Measurements from ENCODE around the gene PHF1. TPM values are rescaled to one million over a fixed set of nuclear protein-coding genes. Genes with fewer than 3 reads are reported as not detected.
A peak's percentile ranks its signal among the peaks of the same experiment; 100 is the strongest.

Gene PHF1
- total RNA-seq, 4 donors from 2014 or later = 8.1 to 48.6 (median 17.3) TPM

DNA sequence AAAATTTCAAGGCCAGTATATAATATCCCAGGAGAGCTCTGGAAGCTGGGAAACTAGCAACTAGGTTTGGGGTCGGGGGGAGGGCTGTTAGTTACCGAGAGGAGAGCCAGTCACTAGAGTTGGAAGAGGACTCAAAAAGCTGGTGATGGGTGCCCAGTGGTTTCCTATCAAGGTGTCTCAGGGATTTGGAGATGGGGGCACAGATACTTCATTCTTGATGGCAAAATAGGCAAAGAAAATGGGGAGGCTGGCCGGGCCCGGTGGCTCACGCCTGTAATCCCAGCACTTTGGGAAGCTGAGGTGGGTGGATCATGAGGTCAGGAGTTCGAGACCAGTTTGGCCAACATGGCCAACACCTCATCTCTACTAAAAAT, 805 bp downstream of the PHF1 start:
- peak overlapping the region; percentile 95 to 98 (median 98) for H3K27ac ChIP-seq
- peak overlapping the region; percentile 66 to 96 (median 82) for H3K4me3 ChIP-seq
- no peaks in the 10 kb centered on the region for H3K9me3 ChIP-seq
- WGBS, 2 donors = 44 to 58% methylated on average over 6 of the region's 6 CpGs
- peaks cover 9 to 46% (median 36%) of the 10 kb centered on the region in 3 donors for H3K36me3 ChIP-seq
- H3K4me1 ChIP-seq = peaks cover 22 to 58% (median 26%) of the 10 kb centered on the region in 3 donors
- no peak for DNase-seq
- TF ChIP-seq POLR2A (IDR thresholded peaks at IDR 0.05) = no peak
- intact Hi-C loops (cut with DNase I) = loop anchor here (10.0 kb wide), 1 partner anchor 163 kb away; no protein-coding TSS in a partner anchor
- H3K27me3 ChIP-seq = no peaks in the 10 kb centered on the region

DNA sequence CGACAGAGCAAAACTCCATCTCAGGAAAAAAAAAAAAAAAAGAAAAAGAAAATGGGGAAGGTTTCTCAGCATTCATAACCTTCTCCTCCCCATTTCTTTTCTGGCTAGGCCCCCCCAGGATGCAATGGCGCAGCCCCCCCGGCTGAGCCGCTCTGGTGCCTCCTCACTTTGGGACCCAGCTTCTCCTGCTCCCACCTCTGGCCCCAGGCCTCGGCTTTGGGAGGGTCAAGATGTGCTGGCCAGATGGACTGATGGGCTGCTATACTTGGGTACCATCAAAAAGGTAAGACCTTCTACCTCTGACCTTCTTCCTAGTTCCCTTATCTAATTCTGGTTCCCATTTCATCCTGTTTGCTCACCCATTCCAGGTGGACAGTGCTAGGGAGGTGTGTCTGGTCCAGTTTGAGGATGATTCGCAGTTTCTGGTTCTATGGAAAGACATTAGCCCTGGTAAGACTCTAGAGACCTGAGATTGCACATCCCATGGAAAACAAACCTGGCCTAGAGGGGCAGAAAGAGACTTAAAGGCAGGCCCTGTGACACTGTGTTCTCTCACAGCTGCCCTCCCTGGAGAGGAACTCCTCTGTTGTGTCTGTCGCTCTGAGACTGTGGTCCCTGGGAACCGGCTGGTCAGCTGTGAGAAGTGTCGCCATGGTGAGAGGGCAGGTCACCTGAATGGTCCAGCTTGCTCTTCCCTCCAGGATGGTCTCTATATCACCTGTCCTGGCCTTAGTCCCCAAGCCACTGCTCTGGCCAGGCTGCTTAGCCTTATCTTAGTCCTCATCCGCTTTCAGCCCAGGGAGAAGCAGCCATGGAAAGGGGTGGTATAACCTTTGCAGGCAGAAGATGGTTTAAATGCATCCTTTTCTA, 1.6 kb downstream of the PHF1 start:
- Histone ChIP-seq H3K9me3 (no peaks in the 10 kb centered on the region), H3K36me3 (peaks cover 9 to 44% (median 36%) of the 10 kb centered on the region in 3 donors), H3K27me3 (no peaks in the 10 kb centered on the region), H3K4me1 (peaks cover 30 to 66% (median 33%) of the 10 kb centered on the region in 3 donors), H3K4me3 (peak overlapping the region in 3 of 4 donors; percentile 66 to 96 (median 69)), H3K27ac (peak overlapping the region; percentile 8 to 98 (median 64))
- intact Hi-C loops (cut with DNase I) = loop anchor here (10.0 kb wide), 1 partner anchor 162 kb away; no protein-coding TSS in a partner anchor
- TF ChIP-seq, protein P1, sequence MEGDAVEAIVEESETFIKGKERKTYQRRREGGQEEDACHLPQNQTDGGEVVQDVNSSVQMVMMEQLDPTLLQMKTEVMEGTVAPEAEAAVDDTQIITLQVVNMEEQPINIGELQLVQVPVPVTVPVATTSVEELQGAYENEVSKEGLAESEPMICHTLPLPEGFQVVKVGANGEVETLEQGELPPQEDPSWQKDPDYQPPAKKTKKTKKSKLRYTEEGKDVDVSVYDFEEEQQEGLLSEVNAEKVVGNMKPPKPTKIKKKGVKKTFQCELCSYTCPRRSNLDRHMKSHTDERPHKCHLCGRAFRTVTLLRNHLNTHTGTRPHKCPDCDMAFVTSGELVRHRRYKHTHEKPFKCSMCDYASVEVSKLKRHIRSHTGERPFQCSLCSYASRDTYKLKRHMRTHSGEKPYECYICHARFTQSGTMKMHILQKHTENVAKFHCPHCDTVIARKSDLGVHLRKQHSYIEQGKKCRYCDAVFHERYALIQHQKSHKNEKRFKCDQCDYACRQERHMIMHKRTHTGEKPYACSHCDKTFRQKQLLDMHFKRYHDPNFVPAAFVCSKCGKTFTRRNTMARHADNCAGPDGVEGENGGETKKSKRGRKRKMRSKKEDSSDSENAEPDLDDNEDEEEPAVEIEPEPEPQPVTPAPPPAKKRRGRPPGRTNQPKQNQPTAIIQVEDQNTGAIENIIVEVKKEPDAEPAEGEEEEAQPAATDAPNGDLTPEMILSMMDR (IDR thresholded peaks at IDR 0.05) = no peak
- no peak for TF ChIP-seq POLR2A (IDR thresholded peaks at IDR 0.05)
- 85 to 89% methylated on average over 10 of the region's 10 CpGs for WGBS, 2 donors
- DNase-seq = no peak

DNA sequence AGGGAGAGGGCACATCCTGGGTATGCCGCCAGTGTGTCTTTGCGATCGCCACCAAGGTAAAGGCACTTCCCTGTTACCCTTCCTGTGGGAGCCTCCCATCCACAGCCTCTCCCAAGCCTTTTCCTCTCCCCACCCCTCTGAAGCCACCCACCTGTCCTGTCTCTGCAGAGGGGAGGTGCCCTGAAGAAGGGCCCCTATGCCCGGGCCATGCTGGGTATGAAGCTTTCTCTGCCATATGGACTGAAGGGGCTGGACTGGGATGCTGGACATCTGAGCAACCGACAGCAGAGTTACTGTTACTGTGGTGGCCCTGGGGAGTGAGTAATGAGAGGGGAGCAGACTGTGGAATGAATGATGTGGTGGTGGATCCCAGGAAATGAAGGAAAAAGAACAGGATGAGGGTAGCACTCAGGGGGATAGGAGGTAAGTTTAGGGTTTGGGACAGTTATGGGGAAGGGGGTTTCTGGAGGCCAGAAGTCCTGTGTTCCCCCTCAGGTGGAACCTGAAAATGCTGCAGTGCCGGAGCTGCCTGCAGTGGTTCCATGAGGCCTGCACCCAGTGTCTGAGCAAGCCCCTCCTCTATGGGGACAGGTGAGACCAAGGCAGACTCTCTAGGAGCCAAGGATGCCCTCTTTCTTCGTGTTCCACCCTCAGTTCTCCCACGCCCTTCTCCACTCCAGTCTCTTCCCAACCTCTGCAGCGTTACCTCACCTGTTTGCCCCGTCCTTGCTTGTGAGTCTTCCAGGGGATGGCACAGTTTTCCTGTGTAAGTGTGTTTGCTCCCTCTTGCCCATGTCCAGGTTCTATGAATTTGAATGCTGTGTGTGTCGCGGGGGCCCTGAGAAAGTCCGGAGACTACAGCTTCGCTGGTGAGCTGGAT, 2.7 kb downstream of the PHF1 start:
- 82 to 84% methylated on average over 12 to 14 of the region's 14 CpGs for WGBS, 2 donors
- intact Hi-C loops (cut with DNase I) = loop anchor here (10.0 kb wide), 1 partner anchor 161 kb away; no protein-coding TSS in a partner anchor
- TF ChIP-seq POLR2A (IDR thresholded peaks at IDR 0.05) = no peak
- TF ChIP-seq, protein P1 (IDR thresholded peaks at IDR 0.05) = no peak
- Histone ChIP-seq H3K4me1 (peaks cover 33 to 71% (median 36%) of the 10 kb centered on the region in 3 donors), H3K27ac (peak overlapping the region in 1 of 4 donors; percentile 34), H3K9me3 (no peaks in the 10 kb centered on the region), H3K4me3 (no peak overlapping the region), H3K36me3 (peaks cover 9 to 44% (median 36%) of the 10 kb centered on the region in 3 donors), H3K27me3 (no peaks in the 10 kb centered on the region)
- no peak for DNase-seq

DNA sequence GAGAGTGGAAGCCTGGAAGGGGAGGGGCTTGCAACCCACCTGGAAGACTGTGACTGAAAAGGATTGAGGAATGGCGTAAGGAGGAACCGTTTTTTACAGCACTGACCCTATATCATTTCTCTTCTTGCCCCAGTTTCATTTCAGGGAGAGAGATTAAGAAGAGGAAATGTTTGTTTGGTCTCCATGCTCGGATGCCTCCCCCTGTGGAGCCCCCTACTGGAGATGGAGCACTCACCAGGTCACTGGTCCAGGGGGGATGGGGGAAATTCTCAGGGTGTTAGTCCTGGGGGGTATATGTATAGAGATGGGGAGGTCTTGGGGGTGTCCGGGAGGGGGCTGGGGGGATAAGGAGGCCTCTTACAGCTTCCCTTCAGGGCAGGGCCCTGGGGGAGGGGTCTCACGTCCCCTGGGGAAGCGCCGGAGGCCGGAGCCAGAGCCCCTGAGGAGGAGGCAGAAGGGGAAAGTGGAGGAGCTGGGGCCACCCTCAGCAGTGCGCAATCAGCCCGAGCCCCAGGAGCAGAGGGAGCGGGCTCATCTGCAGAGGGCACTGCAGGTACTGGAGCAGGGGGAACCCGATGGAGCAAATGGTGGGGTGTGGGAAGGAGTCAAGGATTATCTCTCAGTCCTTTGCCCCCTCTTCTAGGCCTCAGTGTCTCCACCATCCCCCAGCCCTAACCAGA, 3.9 kb downstream of the PHF1 start:
- 61 to 70% methylated on average over 6 to 11 of the region's 12 CpGs for WGBS, 2 donors
- H3K27me3 ChIP-seq = no peaks in the 10 kb centered on the region
- H3K36me3 ChIP-seq = peaks cover 9 to 44% (median 36%) of the 10 kb centered on the region in 3 donors
- H3K9me3 ChIP-seq = no peaks in the 10 kb centered on the region
- peaks cover 44 to 79% (median 48%) of the 10 kb centered on the region in 3 donors for H3K4me1 ChIP-seq
- TF ChIP-seq, protein P1 (IDR thresholded peaks at IDR 0.05) = peak in 1 of 6 experiments; percentile 11
- no peak for TF ChIP-seq POLR2A (IDR thresholded peaks at IDR 0.05)
- intact Hi-C loops (cut with DNase I) = loop anchor here (10.0 kb wide), 1 partner anchor 160 kb away; no protein-coding TSS in a partner anchor
- peak overlapping the region in 1 of 4 donors; percentile 42 for H3K27ac ChIP-seq
- H3K4me3 ChIP-seq = no peak overlapping the region
- DNase-seq = no peak

DNA sequence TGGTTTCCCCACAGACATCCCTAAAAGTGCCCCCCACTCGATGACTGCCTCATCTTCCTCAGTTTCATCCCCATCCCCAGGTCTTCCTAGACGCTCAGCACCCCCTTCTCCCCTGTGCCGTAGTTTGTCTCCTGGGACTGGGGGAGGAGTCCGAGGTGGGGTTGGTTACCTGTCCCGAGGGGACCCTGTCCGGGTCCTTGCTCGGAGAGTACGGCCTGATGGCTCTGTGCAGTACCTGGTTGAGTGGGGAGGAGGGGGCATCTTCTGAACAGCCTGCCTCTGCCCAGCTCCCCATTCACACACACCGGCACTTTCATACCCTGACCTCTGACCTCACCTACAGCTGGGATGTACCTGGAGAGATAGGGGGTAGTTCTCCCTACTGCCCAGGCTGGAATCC, 5.0 kb downstream of the PHF1 start:
- no peak for TF ChIP-seq POLR2A (IDR thresholded peaks at IDR 0.05)
- TF ChIP-seq, protein P1 (IDR thresholded peaks at IDR 0.05) = no peak
- no peak for DNase-seq
- WGBS, 2 donors = 50 to 77% methylated on average over 3 to 9 of the region's 9 CpGs
- intact Hi-C loops (cut with DNase I) = loop anchor here (10.0 kb wide), 1 partner anchor 159 kb away; no protein-coding TSS in a partner anchor
- peaks cover 9 to 44% (median 36%) of the 10 kb centered on the region in 3 donors for H3K36me3 ChIP-seq
- H3K27me3 ChIP-seq = no peaks in the 10 kb centered on the region
- no peak overlapping the region for H3K4me3 ChIP-seq
- no peaks in the 10 kb centered on the region for H3K9me3 ChIP-seq
- H3K27ac ChIP-seq = peak overlapping the region in 2 of 4 donors; percentile 42 to 99
- peaks cover 45 to 88% (median 49%) of the 10 kb centered on the region in 3 donors for H3K4me1 ChIP-seq

All from esophagus squamous epithelium (tissue), 5 donors.